Measurements from ENCODE around the gene ROM1.
A peak's percentile ranks its signal among the peaks of the same experiment; 100 is the strongest.
"Not testable (repeated sequence)": the region's sequence is repeated elsewhere in the genome, so short reads cannot be mapped to it uniquely, and the experiment has no call there.

Gene ROM1

GRCh38 chr11:62567018-62567633, 45.9 kb upstream of the ROM1 start:
- Histone ChIP-seq H3F3A (ENCODE audit: insufficient read depth, low read length) (peaks cover 14% of the 10 kb centered on the region), H2AFZ (ENCODE audit: low read length) (no peak overlapping the region), H3K9me2 (replicated peaks; ENCODE audit: insufficient read depth, low read length) (no peaks in the 10 kb centered on the region), H3K4me1 (ENCODE audit: low read length) (peaks cover 6% of the 10 kb centered on the region), H3K9me3 (replicated peaks; ENCODE audit: insufficient read depth, low read length) (no peaks in the 10 kb centered on the region), H3K9ac (ENCODE audit: low read length) (no peak overlapping the region), H3K27me3 (replicated peaks; ENCODE audit: insufficient read depth, low read length) (no peaks in the 10 kb centered on the region), H3K79me2 (ENCODE audit: low read length) (peaks cover 94% of the 10 kb centered on the region), H3K4me3 (ENCODE audit: low read length) (no peak overlapping the region), H4K20me1 (ENCODE audit: insufficient read depth, low read length) (0 out of 2 replicates have a peak, but pooled peaks cover 5% of the 10 kb centered on the region), H3K27ac (ENCODE audit: low read length) (no peak overlapping the region), H3K36me3 (replicated peaks; ENCODE audit: insufficient read depth, low read length) (peaks cover 23% of the 10 kb centered on the region), H3K4me2 (ENCODE audit: low read depth, low read length) (no peak overlapping the region)
- no peak for DNase-seq
- TF ChIP-seq EZH2 (optimal IDR thresholded peaks at IDR 0.05; ENCODE audit: low read depth, low read length) = no peak
- TF ChIP-seq, protein P1, sequence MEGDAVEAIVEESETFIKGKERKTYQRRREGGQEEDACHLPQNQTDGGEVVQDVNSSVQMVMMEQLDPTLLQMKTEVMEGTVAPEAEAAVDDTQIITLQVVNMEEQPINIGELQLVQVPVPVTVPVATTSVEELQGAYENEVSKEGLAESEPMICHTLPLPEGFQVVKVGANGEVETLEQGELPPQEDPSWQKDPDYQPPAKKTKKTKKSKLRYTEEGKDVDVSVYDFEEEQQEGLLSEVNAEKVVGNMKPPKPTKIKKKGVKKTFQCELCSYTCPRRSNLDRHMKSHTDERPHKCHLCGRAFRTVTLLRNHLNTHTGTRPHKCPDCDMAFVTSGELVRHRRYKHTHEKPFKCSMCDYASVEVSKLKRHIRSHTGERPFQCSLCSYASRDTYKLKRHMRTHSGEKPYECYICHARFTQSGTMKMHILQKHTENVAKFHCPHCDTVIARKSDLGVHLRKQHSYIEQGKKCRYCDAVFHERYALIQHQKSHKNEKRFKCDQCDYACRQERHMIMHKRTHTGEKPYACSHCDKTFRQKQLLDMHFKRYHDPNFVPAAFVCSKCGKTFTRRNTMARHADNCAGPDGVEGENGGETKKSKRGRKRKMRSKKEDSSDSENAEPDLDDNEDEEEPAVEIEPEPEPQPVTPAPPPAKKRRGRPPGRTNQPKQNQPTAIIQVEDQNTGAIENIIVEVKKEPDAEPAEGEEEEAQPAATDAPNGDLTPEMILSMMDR (IDR thresholded peaks at IDR 0.05; ENCODE audit: low read length) = no peak
- TF ChIP-seq EZH2phosphoT487 (IDR thresholded peaks at IDR 0.05; ENCODE audit: low read length) = no peak

- DNase-seq = no peak
- peaks cover 10% of the 10 kb centered on the region; the same call in 1 of the 2 replicates for H3F3A ChIP-seq (ENCODE audit: insufficient read depth, low read length)
- H3K4me1 ChIP-seq (ENCODE audit: low read length) = peaks cover 11% of the 10 kb centered on the region
- H3K27me3 ChIP-seq (replicated peaks; ENCODE audit: insufficient read depth, low read length) = no peaks in the 10 kb centered on the region
- no peak overlapping the region for H3K4me3 ChIP-seq (ENCODE audit: low read length)
- no peaks in the 10 kb centered on the region for H3K9me2 ChIP-seq (replicated peaks; ENCODE audit: insufficient read depth, low read length)
- no peak overlapping the region for H2AFZ ChIP-seq (ENCODE audit: low read length)
- H3K9me3 ChIP-seq (replicated peaks; ENCODE audit: insufficient read depth, low read length) = no peaks in the 10 kb centered on the region
- no peak overlapping the region for H3K27ac ChIP-seq (ENCODE audit: low read length)
- H3K4me2 ChIP-seq (ENCODE audit: low read depth, low read length) = no peak overlapping the region
- no peak overlapping the region for H3K9ac ChIP-seq (ENCODE audit: low read length)
- H4K20me1 ChIP-seq (ENCODE audit: insufficient read depth, low read length) = no peaks in the 10 kb centered on the region
- peaks cover 91% of the 10 kb centered on the region for H3K79me2 ChIP-seq (ENCODE audit: low read length)
- peaks cover 16% of the 10 kb centered on the region for H3K36me3 ChIP-seq (replicated peaks; ENCODE audit: insufficient read depth, low read length)
- TF ChIP-seq EZH2 (optimal IDR thresholded peaks at IDR 0.05; ENCODE audit: low read depth, low read length) (no peak), EZH2phosphoT487 (IDR thresholded peaks at IDR 0.05; ENCODE audit: low read length) (no peak)
- TF ChIP-seq, protein P1 (IDR thresholded peaks at IDR 0.05; ENCODE audit: low read length) = no peak
Observed at GRCh38 chr11:62569611-62570010, 43.4 kb upstream of the ROM1 start.

DNA sequence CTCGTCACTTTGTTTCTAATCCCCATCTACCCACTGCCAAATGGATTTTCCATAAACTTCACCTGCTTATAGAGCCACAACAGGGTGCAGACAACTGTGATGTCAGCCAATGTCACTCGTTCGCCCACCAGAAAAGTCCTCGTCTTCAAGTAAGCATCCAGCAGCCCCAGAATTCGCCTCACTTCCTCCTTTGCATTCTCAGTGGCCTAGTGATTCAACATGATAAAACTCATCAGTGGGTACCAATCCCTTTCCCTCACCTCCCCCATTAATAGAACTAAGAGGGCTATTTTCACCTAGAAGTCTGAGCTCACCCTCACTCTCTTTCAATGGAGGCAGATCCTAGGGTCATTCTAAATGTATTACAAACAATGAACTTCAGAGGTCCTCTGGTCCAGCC, 42.2 kb upstream of the ROM1 start:
- H3K4me1 ChIP-seq (ENCODE audit: low read length) = peaks cover 19% of the 10 kb centered on the region
- peaks cover 11% of the 10 kb centered on the region for H3K36me3 ChIP-seq (replicated peaks; ENCODE audit: insufficient read depth, low read length)
- H3K79me2 ChIP-seq (ENCODE audit: low read length) = peaks cover 81% of the 10 kb centered on the region
- not testable (repeated sequence) for H3K27ac ChIP-seq (ENCODE audit: low read length); H3K27me3 ChIP-seq (replicated peaks; ENCODE audit: insufficient read depth, low read length); H3K9me2 ChIP-seq (replicated peaks; ENCODE audit: insufficient read depth, low read length); H2AFZ ChIP-seq (ENCODE audit: low read length); H4K20me1 ChIP-seq (ENCODE audit: insufficient read depth, low read length); H3K9ac ChIP-seq (ENCODE audit: low read length); H3F3A ChIP-seq (ENCODE audit: insufficient read depth, low read length); H3K4me3 ChIP-seq (ENCODE audit: low read length); H3K9me3 ChIP-seq (replicated peaks; ENCODE audit: insufficient read depth, low read length); DNase-seq; H3K4me2 ChIP-seq (ENCODE audit: low read depth, low read length)

DNA sequence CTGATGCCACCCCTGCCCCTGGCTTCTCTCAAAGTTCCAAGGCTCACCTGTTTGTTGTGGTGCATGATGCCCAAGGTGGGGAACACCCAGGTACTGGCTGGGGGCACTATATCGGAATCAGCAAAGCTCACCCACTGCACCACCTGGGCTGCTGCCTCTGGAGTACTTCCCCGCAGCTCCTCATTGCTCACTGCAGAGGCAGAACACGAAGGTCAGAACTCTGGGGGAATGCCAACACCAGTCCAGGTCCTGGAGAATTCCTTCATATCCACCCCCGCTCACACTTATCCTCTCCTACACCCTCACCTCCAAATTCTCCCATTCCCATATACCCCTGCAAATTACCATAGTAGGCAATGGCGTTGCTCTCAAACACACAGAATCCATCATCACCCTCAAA, 41.6 kb upstream of the ROM1 start:
- H3K4me1 ChIP-seq (ENCODE audit: low read length) = peaks cover 19% of the 10 kb centered on the region
- not testable (repeated sequence) for H4K20me1 ChIP-seq (ENCODE audit: insufficient read depth, low read length); H2AFZ ChIP-seq (ENCODE audit: low read length); H3K9me2 ChIP-seq (replicated peaks; ENCODE audit: insufficient read depth, low read length); H3K27ac ChIP-seq (ENCODE audit: low read length); H3K27me3 ChIP-seq (replicated peaks; ENCODE audit: insufficient read depth, low read length); H3F3A ChIP-seq (ENCODE audit: insufficient read depth, low read length); DNase-seq; H3K9me3 ChIP-seq (replicated peaks; ENCODE audit: insufficient read depth, low read length); H3K9ac ChIP-seq (ENCODE audit: low read length); H3K4me3 ChIP-seq (ENCODE audit: low read length)
- peaks cover 75% of the 10 kb centered on the region for H3K79me2 ChIP-seq (ENCODE audit: low read length)
- H3K4me2 ChIP-seq (ENCODE audit: low read depth, low read length) = peak overlapping the region; percentile 67
- peaks cover 11% of the 10 kb centered on the region for H3K36me3 ChIP-seq (replicated peaks; ENCODE audit: insufficient read depth, low read length)

All from MM.1S (cell line).